NCI-H1417 treated with DMSO at 0.1 percent for 48 hours (cell line): Measurements from ENCODE around the gene SLC2A1.

Source experiments
- DNase-seq: peaks from one replicate; lab custom pipeline; 2025; lab: John Stamatoyannopoulos, UW

SLC2A1 gene

DNA sequence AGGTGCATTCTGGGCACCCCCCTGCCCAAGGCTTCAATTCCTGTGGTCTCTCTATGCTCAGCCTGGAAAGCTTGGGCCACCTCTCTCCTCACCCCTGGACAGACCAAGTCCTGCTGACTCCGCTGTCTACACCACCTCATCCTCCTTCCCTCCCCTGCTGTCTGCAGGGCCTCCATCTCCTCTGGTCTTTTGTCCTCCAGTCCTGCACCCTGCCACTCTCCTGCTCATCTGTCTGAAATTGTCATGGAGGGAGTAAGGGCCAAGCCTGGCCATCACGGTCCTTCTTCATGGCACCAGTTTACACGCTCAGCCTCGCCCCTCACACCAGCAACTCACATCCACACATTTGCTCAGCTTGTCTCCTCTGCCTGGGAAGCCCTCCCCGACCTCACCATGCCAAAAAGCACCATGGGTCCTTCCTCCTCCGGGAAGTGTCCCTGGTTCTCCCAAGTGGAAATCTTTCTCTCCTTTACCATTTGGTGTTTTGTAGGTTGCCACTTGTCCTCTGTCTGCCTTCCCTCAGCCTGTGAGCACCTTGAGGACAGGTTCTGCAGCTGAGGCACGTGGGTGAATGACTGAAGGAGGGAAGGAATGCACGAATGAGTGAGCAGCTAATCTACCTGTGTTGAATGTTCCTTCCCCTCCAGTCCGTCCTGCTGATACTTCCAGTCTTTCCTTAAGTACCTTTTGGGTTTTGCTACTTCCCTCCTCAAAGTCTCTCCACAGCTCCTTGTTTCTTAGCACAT lies 2.1 kb upstream of the SLC2A1 start:
- DNase-seq = no peak

DNA sequence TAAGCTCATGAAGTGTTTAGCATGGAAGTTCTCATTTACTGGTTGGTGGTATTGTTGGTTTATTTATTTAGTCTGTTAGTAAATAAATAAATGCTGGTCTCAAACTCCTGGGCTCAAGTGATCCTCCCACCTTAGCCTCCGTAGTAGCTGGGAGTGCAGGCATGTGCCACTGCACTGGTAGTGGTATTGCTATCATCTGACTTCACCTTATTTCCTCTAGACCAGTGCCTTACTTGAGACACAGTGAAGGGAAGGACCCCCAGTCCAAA lies 1.4 kb upstream of the SLC2A1 start:
- no peak for DNase-seq

DNA sequence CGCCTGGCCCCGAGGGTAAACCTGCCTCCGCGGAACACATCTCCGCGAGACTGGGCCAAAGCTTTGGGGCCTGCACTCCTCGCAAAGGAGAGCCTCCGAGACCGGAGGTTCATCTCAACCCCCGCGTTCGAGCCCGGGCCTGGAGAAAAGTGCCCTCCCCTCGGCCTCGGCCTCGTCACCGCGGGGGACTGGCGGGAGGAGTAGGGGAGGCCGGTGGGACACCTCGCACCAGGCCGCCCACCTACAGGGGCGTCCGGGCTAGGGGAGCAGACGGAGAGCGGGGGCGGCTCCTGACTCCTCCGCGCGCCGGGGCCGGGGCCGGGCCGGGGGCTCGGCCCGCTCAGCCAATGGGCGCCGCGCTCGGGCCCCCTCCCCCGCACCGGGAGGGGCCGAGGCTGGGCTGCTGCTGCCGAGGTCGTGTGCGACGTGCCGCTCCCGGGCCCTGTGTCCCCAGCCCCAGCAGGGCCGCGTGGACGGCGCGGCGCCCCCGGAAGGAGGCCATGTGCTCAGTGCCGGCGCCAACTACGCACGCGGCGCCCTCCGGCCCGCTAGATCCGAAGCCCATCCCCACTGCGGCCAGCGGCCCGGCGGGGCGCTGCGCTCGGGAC lies 684 bp downstream of the SLC2A1 start:
- DNase-seq = no peak

DNA sequence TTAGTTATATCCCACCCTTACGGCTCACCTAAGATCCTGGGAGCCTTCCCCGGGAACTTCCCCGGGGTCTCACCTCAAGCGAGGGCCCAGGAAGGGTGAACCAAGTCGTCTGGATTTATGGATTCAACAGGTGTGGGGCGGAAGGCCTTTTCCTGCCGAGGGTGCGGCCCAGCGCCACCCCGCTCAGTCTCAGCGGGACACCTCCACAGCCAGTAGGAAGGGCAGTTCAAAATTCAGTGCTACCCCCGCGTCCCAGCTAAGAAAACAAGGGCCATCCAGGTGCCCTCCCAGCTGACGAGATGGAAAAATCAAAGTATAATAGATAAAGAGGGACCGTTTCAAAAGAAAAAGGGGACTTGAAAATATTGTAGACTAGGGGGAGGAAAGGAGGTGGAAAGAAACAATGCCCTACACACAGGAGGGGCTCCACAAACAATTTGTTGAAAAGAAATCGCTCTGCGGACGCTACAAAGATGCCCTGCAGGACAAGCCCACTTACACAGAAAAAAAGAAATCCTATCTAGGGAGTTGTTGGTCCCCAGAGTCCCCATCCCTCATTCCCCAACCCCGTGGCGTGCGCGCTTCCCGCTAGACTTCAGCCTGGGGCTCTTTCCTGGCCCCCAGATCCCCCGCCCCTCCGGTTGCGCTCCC lies 1.3 kb downstream of the SLC2A1 start:
- DNase-seq = no peak

DNA sequence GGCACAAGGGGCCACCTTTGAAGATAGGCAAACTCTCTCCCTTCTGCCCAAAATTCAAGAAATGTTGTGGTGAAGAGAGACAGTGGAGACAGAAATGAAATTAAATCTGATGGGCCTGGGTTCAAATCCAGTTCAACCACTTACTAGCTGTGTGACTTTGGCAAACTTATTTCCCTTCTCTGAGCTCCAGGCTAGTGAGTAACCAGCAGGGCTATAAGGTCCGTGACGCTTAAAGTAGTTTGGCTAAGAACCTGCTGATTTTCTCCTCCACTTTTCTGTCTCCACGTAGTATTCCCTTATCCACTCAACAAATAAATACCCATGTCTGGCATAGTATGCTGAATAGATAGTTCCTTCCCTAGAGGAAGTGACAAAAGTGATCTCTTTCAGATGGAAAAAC lies 1.9 kb downstream of the SLC2A1 start:
- no peak for DNase-seq

DNA sequence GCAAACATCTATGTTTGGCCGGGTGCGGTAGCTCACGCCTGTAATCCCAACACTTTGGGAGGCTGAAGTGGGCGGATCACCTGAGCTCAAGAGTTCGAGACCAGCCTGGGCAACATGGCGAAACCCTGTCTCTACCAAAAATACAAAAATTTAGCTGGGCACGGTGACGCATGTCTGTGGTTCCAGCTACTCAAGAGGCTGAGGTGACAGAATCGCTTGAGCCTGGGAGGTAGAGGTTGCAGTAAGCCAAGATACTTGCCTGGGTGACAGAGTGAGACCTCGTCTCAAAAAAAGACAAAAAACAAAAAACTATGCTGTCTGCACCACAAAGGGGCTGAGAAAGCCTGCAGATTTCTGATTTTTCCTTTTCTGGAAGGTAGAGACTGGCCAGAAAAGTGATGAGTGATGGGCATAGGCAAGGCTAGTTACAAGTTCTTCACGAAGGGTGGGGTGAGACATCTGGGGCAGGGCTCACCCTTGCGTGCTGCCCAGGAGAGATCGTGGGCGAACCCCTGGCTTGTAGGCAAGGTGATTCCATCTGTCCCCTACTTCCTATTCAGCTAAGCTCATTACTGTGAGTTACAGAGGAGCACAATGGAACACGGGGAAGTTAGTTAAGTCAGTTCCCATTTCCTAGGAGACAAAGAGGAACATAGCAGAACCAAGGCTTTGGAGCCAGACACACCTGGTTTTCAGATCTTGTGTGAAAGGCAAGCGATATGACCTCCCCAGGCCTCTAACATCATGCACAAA lies 3.2 kb downstream of the SLC2A1 start:
- no peak for DNase-seq

DNA sequence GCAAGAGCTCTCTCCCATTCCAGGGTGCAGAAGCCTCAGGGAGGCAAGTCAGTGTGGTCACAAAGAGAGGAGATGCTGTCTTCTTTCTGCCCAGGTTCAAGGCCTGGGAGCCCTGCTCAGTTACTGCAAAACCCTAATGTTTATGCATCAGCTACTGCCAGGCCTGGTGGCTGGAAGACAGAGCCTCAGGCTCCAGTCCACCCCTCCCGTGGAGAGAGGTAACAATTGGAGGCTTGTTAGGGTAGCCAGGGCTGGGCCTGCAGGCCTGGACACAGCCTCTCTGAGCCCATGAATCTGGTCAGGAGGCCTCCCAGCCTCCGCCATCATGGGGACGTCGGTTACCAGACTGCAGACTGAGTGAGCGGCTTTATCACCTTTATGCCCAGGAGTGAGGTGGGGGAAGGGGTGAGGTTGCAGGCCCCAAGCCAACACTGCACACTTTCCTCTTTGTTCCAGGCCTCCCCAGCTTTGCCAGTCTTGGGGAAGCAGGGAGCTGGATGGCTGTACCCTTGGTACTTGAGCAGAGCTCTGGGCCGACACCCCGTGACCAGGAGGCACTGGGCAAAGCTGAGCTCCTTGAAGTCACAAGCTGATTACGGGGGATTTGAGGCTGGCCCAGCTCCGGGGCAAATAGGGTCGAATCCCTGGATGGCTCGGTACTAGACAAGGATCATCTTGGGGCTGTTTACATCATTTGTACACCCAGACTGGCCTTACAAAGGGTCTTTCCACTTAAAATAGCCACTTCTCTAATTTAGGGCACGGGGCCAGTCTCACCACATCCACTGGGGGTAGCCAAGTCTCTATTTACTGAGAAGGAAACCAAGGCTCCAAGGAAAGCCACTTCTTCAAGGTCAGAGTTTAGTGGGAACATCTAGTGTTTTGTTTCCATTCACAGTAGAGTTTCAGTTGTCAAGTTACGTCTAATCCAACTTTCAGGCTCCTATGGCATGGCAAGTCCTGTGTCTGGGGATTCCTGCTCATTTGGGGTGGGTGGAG lies 5.2 kb downstream of the SLC2A1 start:
- DNase-seq = no peak

DNA sequence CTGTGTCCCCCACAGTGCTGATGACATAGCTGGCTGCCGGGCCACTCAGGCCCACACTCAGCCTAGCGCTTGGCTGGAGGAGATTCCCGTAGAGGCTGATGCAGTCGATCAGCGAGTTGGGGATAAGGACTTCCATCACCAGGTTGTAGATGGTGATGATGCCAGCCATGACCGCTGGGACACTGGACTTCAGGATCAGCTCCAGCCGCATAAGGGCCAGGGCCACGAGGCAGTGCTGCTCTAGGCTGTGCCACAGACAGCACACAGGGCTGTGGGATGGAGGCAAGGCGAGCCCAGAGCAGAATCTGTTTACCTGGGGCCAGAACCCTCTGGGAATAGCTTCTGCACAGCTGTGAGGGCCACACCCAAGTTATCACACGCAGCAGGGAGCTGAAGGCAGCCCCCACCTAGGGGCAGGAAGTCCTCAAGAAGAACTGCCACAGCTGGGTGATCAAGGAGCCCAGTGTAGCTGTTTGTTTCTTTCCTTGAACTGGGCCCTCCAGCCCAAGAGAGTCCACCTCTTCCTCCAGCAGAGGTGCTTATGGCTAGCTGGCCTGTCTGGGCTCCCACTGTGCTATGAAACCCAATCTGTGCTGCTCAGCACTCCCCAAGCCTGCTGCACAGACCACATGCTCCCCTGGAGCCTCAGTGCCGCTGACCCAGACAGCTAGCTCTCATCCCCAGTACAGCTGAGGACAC lies 6.2 kb downstream of the SLC2A1 start:
- DNase-seq = no peak

DNA sequence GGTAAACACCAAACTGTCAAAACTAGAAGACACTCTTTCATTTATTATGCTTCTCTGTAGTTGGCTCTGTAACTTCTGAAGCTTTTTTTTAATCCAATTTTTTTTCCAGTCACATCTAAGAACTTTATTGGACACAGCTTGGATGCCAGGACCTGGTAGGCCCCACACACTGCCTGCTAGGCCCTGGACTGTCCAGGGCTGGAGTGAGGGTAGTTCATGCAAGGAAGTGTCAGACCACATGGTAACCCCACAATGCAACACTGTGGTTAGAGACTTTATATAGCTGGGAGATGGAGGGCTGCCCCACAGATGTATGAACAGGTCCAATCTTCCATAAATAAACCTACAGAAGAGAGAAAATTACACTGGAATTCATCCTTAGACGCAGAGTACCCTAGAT lies 7.1 kb downstream of the SLC2A1 start:
- no peak for DNase-seq

DNA sequence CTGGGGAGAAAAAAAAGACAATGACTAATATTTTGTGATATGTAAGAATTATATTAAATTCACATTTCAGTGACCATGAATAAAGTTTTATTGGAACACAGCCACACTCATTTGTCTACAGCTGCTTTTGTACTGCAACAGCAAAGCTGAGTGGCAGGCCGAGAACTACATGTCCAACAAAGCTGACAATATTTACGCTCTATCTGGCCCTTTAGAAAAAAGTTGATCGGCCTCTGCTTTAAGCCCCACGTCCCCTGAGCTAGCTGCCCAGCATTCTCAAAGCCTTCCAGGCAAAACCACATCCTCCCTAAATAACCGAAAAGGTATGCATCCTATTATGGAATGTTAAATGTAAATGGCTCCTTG lies 8.6 kb downstream of the SLC2A1 start:
- no peak for DNase-seq

DNA sequence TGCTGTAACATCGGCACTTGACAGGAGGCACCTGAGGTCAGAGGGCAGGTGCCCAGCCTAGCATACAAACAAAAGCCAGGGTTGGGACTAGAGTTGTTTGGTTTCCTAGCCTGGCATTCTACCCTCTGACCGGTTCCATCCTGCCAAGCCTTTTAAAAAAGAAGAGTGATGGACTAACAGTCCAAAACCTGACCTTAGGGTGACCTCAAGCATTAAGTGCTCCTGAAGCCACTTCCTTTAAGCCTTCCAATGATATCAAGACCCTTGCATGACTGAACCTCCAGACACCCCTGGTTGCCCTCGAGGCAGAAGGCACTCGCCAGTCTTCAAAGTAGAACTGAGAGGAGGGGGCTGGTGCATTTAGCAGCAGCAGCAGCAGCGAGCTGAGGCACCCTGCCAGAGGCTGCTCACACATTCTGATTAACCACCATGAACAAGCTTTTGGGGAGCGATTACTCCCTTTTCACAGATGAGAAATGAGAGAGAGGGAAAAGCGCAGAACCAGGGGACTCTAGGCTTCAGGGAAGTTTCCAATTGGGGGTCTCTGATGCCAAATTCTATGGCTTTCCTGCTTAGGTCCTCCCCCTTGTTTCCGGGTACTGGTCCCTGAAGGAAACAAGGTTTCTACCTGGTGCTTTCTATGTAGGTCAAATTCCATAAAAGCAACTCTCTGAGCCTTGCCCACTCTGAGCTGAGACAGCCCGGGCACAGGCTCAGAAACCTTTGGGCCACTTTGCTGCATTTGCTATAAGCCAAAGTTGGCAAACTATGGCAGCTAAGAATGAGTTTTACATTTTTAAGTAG lies 9.2 kb downstream of the SLC2A1 start:
- no peak for DNase-seq

DNA sequence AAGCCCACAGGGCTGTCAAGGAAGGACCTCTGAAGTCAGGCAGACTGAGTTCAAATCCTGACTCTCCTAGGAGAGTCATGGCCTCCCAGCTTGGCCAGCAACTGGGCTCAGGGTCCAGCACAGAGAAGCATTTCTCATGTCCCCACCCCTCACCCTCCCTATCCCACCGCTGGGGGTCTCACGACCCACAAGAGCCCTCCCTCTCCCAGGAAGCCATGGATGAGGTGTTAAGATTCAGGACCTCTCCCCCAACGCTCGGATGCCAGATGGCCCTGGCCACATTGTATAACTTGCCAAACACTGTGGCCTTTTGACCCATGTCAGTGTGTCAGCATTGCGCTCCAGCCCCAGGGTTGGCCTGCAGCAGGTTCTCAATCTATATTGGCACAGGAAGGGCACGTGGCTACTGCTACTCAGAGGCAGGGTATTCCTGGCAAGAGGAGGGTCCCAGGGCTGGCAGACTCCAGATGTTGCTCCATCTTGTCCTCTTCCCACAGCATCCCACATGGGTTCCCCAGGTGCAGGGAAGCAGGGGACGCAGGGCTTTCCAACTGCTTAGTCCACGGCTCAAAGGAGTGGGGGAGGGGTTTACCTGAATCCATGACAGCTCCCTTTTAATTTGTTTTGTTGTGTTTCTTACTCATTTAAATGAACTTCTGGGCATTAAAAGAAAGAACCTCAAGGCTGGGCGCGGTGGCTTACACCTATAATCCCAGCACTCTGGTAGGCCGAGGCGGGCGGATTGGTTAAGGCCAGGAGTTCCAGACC lies 10.5 kb downstream of the SLC2A1 start:
- DNase-seq = no peak

DNA sequence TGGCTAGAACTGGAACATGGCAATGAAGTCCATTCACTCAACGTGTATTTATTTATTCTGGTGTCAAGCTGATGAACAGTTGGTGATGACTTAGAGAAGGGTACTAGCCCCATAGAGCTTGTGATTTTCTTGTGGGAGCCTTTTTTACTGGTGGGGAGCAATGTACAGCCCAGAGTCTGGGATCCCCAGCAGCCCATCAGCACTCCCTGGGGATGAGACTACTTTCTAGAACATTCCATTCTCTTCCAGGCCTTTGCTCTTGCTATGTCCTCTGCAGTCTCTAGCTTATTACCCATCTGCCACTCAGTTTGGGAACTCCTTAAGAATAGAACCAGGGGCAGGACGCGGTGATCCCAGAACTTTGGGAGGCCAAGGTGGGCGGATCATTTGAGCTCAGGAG lies 11.6 kb downstream of the SLC2A1 start:
- no peak for DNase-seq

DNA sequence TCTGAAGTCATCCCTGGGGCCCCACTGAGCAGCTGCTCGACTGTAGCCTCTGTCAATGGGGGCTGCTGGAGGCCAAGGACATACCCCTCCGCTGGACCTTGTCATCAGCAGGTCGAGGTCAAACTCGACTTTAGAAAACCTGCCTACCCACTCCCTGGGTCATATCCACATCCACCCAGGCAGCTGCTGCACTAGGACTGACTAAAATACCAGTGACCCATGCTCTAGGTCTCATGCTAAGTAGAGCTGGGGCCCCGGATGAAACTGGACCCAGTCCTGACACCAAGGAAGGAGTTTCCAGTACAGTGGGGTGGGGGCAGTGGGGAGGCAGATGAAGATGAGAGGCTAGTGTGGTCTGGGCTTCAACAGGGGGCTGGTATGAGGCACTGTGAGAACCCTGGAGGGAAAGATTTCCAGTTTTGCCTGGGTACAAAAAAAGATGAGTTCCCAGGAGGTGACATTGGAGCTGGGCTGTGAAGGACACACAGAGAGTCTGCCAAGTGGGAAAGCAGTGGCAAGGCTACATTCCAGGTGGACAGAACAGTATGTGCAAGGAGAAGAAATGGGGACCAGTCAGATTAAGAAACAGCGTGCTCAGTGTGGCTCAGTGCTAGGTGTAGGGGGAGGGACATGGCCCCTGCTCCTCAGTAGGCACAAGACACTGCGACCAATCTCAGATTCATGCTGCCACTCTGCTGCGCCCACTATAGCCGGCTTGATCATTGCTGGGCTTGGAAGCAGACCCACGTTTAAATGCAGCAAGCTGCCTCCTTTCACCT lies 12.4 kb downstream of the SLC2A1 start:
- DNase-seq = no peak

DNA sequence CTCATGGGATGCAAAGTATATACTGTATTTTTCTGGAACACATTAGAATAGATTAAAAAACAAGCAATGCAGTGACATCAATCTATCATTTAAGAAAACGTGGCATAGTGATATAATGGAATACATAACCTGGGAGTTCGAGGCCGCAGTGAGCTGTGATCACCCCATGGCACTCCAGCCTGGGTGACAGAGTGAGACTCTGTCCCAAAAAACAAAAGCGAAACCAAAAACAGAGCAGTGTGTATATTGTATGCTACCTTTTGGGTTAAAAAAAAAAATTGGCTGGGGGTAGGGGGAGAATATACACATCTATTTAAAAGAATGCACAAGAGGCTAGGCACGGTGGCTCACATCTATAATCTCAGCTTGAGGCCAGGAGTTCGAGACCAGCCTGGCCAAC lies 13.5 kb downstream of the SLC2A1 start:
- DNase-seq = no peak

DNA sequence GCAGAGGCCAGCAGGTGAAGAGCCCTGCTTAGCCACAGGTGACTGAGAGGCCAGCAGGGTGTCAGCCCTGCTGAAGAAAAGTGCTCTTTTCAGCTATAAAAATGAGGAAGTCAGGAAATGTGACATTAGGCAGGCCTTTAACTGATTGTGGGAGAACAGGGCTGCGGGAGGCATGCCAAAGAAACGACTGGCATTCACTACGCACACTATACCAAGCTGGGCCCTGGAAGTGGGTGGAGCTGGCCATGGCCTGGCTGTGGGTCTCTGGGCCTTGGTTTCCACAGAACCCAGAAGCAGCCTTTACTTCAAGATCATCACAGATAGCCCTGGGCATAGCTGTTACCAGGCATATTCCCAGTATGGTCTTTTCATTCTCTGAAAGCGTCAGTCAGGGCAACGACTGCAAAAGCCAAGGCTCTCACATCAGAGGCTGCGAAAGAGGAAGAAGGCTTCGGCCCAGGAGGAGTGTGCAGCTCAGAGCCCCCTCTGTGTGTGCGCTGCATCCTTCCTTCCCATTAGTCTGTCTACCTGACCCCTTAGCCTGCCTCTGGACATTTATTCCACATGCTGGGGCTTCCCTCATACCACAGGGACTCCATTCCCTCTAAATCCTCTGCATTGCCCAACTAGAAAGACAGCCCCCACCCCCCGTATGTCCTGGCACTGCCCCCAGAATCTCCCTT lies 14.3 kb downstream of the SLC2A1 start:
- no peak for DNase-seq

DNA sequence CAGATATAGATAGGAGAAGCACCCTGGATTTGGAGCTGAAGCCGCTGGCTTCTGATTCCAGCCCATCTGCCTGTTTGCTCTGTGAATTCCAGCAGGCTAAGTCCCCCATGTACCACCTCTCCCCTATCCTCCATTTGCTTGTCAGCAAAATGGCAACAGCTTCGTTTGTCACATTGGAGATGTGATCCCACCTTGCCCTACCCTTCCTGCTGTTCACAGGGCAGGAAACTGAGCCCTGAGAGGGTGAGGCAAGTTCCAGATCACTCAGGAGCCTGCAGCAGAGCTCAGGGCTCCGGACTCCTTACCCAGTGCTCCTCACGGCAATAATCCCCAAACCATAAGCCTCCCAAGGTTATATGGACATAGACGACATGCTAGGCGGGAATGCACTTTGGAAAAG lies 14.9 kb downstream of the SLC2A1 start:
- DNase-seq = no peak

DNA sequence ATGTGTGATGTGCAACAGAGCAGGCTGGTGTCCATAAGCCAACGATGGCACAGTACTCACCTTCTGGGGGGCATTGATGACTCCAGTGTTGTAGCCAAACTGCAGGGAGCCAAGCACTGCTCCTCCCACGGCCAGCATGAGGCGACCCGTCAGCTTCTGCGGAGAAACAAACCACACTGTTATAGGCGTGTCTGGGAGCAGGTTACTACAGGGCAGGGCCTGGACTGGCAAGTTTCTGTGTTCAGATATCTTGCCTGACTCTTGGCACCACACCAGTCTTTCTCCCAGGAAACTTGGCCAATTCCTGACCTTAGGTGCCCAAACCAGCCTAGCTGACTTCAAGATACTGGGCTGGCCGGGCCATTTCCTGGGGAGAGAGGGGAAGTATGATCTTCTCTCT lies 15.5 kb downstream of the SLC2A1 start:
- no peak for DNase-seq
